Neural progenitor cell (in vitro differentiated cells): ENCODE data around the gene FBLIM1. TPM values are rescaled to one million over a fixed set of nuclear protein-coding genes. Genes with fewer than 3 reads are reported as not detected.
"Not testable (repeated sequence)": the region's sequence is repeated elsewhere in the genome, so short reads cannot be mapped to it uniquely, and the experiment has no call there.

Experiments used
- DNase-seq: peaks from one replicate; pipeline ENCODE4 v3.0.0-alpha.2; 2016; ENCODE audit warnings: low spot score
- H2AFZ ChIP-seq: fragments of 200-600 bp; sonication (generic); replicated peaks from 2 replicates; pipeline ENCODE4 v1.6.1; 2016; ENCODE audit warnings: antibody characterized with exemption
- H3F3A ChIP-seq: fragments of 200-600 bp; sonication (generic); 2 replicates; pipeline ENCODE4 v1.6.1; 2016; ENCODE audit warnings: antibody characterized with exemption, low read depth
- H3K27ac ChIP-seq: fragments of 200-600 bp; sonication (generic); 2 replicates; pipeline ENCODE4 v1.5.1; 2016; ENCODE audit warnings: mild to moderate bottlenecking
- H3K27me3 ChIP-seq: fragments of 200-600 bp; sonication (generic); 2 replicates; pipeline ENCODE4 v1.6.1; 2016; ENCODE audit warnings: mild to moderate bottlenecking, moderate library complexity
- H3K36me3 ChIP-seq: fragments of 200-600 bp; sonication (generic); 2 replicates; pipeline ENCODE4 v1.5.1; 2016
- H3K4me1 ChIP-seq: fragments of 200-600 bp; sonication (generic); 2 replicates; pipeline ENCODE4 v1.6.1; 2016; ENCODE audit warnings: mixed run types
- H3K4me2 ChIP-seq: fragments of 200-600 bp; sonication (generic); 2 replicates; pipeline ENCODE4 v1.6.1; 2016
- H3K4me3 ChIP-seq: fragments of 200-600 bp; sonication (generic); 2 replicates; pipeline ENCODE4 v1.5.1; 2016
- H3K79me2 ChIP-seq: fragments of 200-600 bp; sonication (generic); 2 replicates; pipeline ENCODE4 v1.6.1; 2016; ENCODE audit warnings: low read depth
- H3K9ac ChIP-seq: fragments of 200-600 bp; sonication (generic); 2 replicates; pipeline ENCODE4 v1.6.1; 2016
- H3K9me3 ChIP-seq: fragments of 200-600 bp; sonication (generic); 2 replicates; pipeline ENCODE4 v1.5.1; 2016; ENCODE audit warnings: low read depth
- H4K20me1 ChIP-seq: fragments of 200-600 bp; sonication (generic); 2 replicates; pipeline ENCODE4 v1.6.1; 2016; ENCODE audit warnings: low read depth
- H3K27ac Mint-ChIP-seq: 3 replicates; pipeline ENCODE4 v1.8.0; 2021; ENCODE audit warnings: mixed read lengths
- H3K27me3 Mint-ChIP-seq: 2 replicates; pipeline ENCODE4 v1.8.0; 2022; ENCODE audit warnings: low read depth, mild to moderate bottlenecking, inconsistent platforms, moderate library complexity, mixed read lengths; ENCODE audit not compliant: insufficient read depth
- H3K36me3 Mint-ChIP-seq: 3 replicates; pipeline ENCODE4 v1.8.0; 2021; ENCODE audit warnings: mixed read lengths
- H3K4me1 Mint-ChIP-seq: 3 replicates; pipeline ENCODE4 v1.8.0; 2021; ENCODE audit warnings: mixed read lengths
- H3K4me3 Mint-ChIP-seq: 3 replicates; pipeline ENCODE4 v1.8.0; 2021; ENCODE audit warnings: mild to moderate bottlenecking, moderate library complexity, mixed read lengths
- H3K9me3 Mint-ChIP-seq: 3 replicates; pipeline ENCODE4 v1.8.0; 2020; ENCODE audit warnings: mixed read lengths
- CTCF ChIP-seq: fragments of 200-600 bp; sonication (generic); IDR thresholded peaks from 2 replicates; pipeline ENCODE4 v1.5.1; 2017; ENCODE audit warnings: antibody characterized with exemption, mild to moderate bottlenecking
- EZH2 ChIP-seq: fragments of 200-600 bp; sonication (generic); IDR thresholded peaks from 2 replicates; pipeline ENCODE4 v1.6.1; 2017; ENCODE audit warnings: antibody characterized with exemption, mild to moderate bottlenecking, moderate library complexity
- EZH2phosphoT487 ChIP-seq: fragments of 200-600 bp; sonication (generic); IDR thresholded peaks from 2 replicates; pipeline ENCODE4 v1.6.1; 2017; ENCODE audit warnings: antibody characterized with exemption
- total RNA-seq: library from RNA; depleted of rRNA; stranded (reverse); fragments of >200 nt; gene quantifications from 2 replicates; pipeline ENCODE4 v1.2.3, GENCODE V29; 2015; ENCODE audit warnings: low replicate concordance

The FBLIM1 gene
- total RNA-seq, 1 donor from 2014 or later: 4.7 TPM

- Histone ChIP-seq H3K4me2 (no peak overlapping the region), H3K36me3 (no peaks in the 10 kb centered on the region), H3K9me3 (no peaks in the 10 kb centered on the region), H3K27me3 (no peaks in the 10 kb centered on the region), H3K9ac (no peak overlapping the region), H3K4me3 (no peak overlapping the region), H3K27ac (no peak overlapping the region), H2AFZ (no peak overlapping the region), H3K4me1 (peaks cover 6% of the 10 kb centered on the region), H3F3A (no peaks in the 10 kb centered on the region), H3K79me2 (no peaks in the 10 kb centered on the region), H4K20me1 (no peaks in the 10 kb centered on the region)
- peaks cover 5% of the 10 kb centered on the region for H3K27me3 Mint-ChIP-seq
- peaks cover 3% of the 10 kb centered on the region for H3K36me3 Mint-ChIP-seq
- no peaks in the 10 kb centered on the region for H3K9me3 Mint-ChIP-seq
- DNase-seq: peak; percentile 71
- H3K4me1 Mint-ChIP-seq: peaks cover 35% of the 10 kb centered on the region
- H3K27ac Mint-ChIP-seq: no peak overlapping the region
- no peak overlapping the region for H3K4me3 Mint-ChIP-seq
- TF ChIP-seq EZH2: no peak
- TF ChIP-seq EZH2phosphoT487: no peak
- TF ChIP-seq CTCF: peak; percentile 69
Measured at GRCh38 chr1:15803380-15803779, 44.8 kb downstream of the FBLIM1 start.

GRCh38 chr1:15804060-15804459, 45.5 kb downstream of the FBLIM1 start:
- TF ChIP-seq EZH2: no peak
- no peak overlapping the region for H3K4me3 ChIP-seq
- H3K36me3 ChIP-seq: no peaks in the 10 kb centered on the region
- H3K9me3 Mint-ChIP-seq: no peaks in the 10 kb centered on the region
- no peaks in the 10 kb centered on the region for H3K79me2 ChIP-seq
- H3K27ac Mint-ChIP-seq: no peak overlapping the region
- no peaks in the 10 kb centered on the region for H4K20me1 ChIP-seq
- peaks cover 7% of the 10 kb centered on the region for H3K27me3 Mint-ChIP-seq
- no peak overlapping the region for H3K9ac ChIP-seq
- no peak overlapping the region for H3K4me3 Mint-ChIP-seq
- DNase-seq: no peak
- H3K27me3 ChIP-seq: no peaks in the 10 kb centered on the region
- no peak overlapping the region for H2AFZ ChIP-seq
- H3K4me2 ChIP-seq: no peak overlapping the region
- H3K9me3 ChIP-seq: no peaks in the 10 kb centered on the region
- H3K27ac ChIP-seq: no peak overlapping the region
- H3K4me1 Mint-ChIP-seq: peaks cover 35% of the 10 kb centered on the region
- H3K36me3 Mint-ChIP-seq: peaks cover 3% of the 10 kb centered on the region
- H3F3A ChIP-seq: no peaks in the 10 kb centered on the region
- peaks cover 6% of the 10 kb centered on the region for H3K4me1 ChIP-seq

GRCh38 chr1:15807121-15807520, 48.5 kb downstream of the FBLIM1 start:
- Histone ChIP-seq H3K79me2 (no peaks in the 10 kb centered on the region), H3F3A (no peaks in the 10 kb centered on the region), H3K27ac (no peak overlapping the region), H3K9me3 (no peaks in the 10 kb centered on the region), H3K9ac (no peak overlapping the region), H4K20me1 (no peaks in the 10 kb centered on the region), H3K36me3 (no peaks in the 10 kb centered on the region), H2AFZ (no peak overlapping the region), H3K4me1 (no peaks in the 10 kb centered on the region), H3K4me2 (no peak overlapping the region), H3K4me3 (no peak overlapping the region), H3K27me3 (no peaks in the 10 kb centered on the region)
- H3K9me3 Mint-ChIP-seq: no peaks in the 10 kb centered on the region
- H3K27ac Mint-ChIP-seq: no peak overlapping the region
- no peak overlapping the region for H3K4me3 Mint-ChIP-seq
- peaks cover 13% of the 10 kb centered on the region for H3K4me1 Mint-ChIP-seq
- peaks cover 3% of the 10 kb centered on the region for H3K36me3 Mint-ChIP-seq
- DNase-seq: no peak
- peaks cover 6% of the 10 kb centered on the region for H3K27me3 Mint-ChIP-seq
- no peak for TF ChIP-seq CTCF
- TF ChIP-seq EZH2: no peak
- no peak for TF ChIP-seq EZH2phosphoT487

GRCh38 chr1:15807549-15807948, 49.0 kb downstream of the FBLIM1 start, which contains the start of gene UQCRHL:
Gene UQCRHL (minus strand): TSS chr1:15807649. CDS start chr1:15807649, 0 bp downstream.
- H3K4me3 Mint-ChIP-seq, H3K9me3 Mint-ChIP-seq, H3K27me3 Mint-ChIP-seq, H3K9me3 ChIP-seq, H3K27ac Mint-ChIP-seq, H3K4me2 ChIP-seq, H3K36me3 ChIP-seq, DNase-seq, H3K36me3 Mint-ChIP-seq, H3K27me3 ChIP-seq, H3K9ac ChIP-seq, H3K4me1 ChIP-seq, H3K4me3 ChIP-seq, H3K27ac ChIP-seq, H2AFZ ChIP-seq, H4K20me1 ChIP-seq, H3K79me2 ChIP-seq, H3F3A ChIP-seq: not testable (repeated sequence)
- peaks cover 11% of the 10 kb centered on the region for H3K4me1 Mint-ChIP-seq
